ENCODE data around the gene PIM2.

PIM2 gene

GRCh38 chrX:48910926-48911411, 7.9 kb downstream of the PIM2 start:
- Histone ChIP-seq H3K36me3 (replicated peaks; ENCODE audit: insufficient read depth, low read length) (0 out of 2 replicates have a peak, but pooled peaks cover 16% of the 10 kb centered on the region), H2AFZ (ENCODE audit: low read length) (no peak overlapping the region), H4K20me1 (ENCODE audit: insufficient read depth, low read length) (peaks cover 20% of the 10 kb centered on the region; the same call in 1 of the 2 replicates), H3K4me1 (ENCODE audit: low read length) (0 out of 2 replicates have a peak, but pooled peaks cover 3% of the 10 kb centered on the region), H3K9ac (ENCODE audit: low read length) (peak overlapping the region; percentile 99; the same call in 1 of the 2 replicates), H3F3A (ENCODE audit: insufficient read depth, low read length) (peaks cover 50% of the 10 kb centered on the region), H3K9me2 (replicated peaks; ENCODE audit: insufficient read depth, low read length) (no peaks in the 10 kb centered on the region), H3K9me3 (replicated peaks; ENCODE audit: insufficient read depth, low read length) (no peaks in the 10 kb centered on the region), H3K27me3 (replicated peaks; ENCODE audit: insufficient read depth, low read length) (no peaks in the 10 kb centered on the region), H3K27ac (ENCODE audit: low read length) (peak overlapping the region; percentile 98), H3K4me3 (ENCODE audit: low read length) (peak overlapping the region; percentile 53), H3K4me2 (ENCODE audit: low read depth, low read length) (peak overlapping the region; percentile 41; the same call in 1 of the 2 replicates), H3K79me2 (ENCODE audit: low read length) (peaks cover 25% of the 10 kb centered on the region)
- no peak for DNase-seq
- no peak for TF ChIP-seq CTCF (IDR thresholded peaks at IDR 0.05; ENCODE audit: low read length)

- Histone ChIP-seq H3K4me2 (ENCODE audit: low read depth, low read length) (no peak overlapping the region), H3K4me3 (ENCODE audit: low read length) (no peak overlapping the region), H3K9me2 (replicated peaks; ENCODE audit: insufficient read depth, low read length) (no peaks in the 10 kb centered on the region), H3K9ac (ENCODE audit: low read length) (no peak overlapping the region), H3K36me3 (replicated peaks; ENCODE audit: insufficient read depth, low read length) (0 out of 2 replicates have a peak, but pooled peaks cover 8% of the 10 kb centered on the region), H3K27ac (ENCODE audit: low read length) (no peak overlapping the region), H3K79me2 (ENCODE audit: low read length) (peaks cover 14% of the 10 kb centered on the region), H3K4me1 (ENCODE audit: low read length) (0 out of 2 replicates have a peak, but pooled peaks cover 3% of the 10 kb centered on the region), H2AFZ (ENCODE audit: low read length) (no peak overlapping the region), H4K20me1 (ENCODE audit: insufficient read depth, low read length) (peaks cover 8% of the 10 kb centered on the region; the same call in 1 of the 2 replicates), H3K27me3 (replicated peaks; ENCODE audit: insufficient read depth, low read length) (no peaks in the 10 kb centered on the region), H3F3A (ENCODE audit: insufficient read depth, low read length) (peaks cover 38% of the 10 kb centered on the region), H3K9me3 (replicated peaks; ENCODE audit: insufficient read depth, low read length) (no peaks in the 10 kb centered on the region)
- no peak for DNase-seq
- no peak for TF ChIP-seq CTCF (IDR thresholded peaks at IDR 0.05; ENCODE audit: low read length)
- TF ChIP-seq EZH2phosphoT487 (IDR thresholded peaks at IDR 0.05; ENCODE audit: low read length), result no peak
- TF ChIP-seq EZH2 (optimal IDR thresholded peaks at IDR 0.05; ENCODE audit: low read depth, low read length), result no peak
Observed at GRCh38 chrX:48909703-48910294, 9.0 kb downstream of the PIM2 start.

GRCh38 chrX:48908600-48908999, 10.2 kb downstream of the PIM2 start:
- no peaks in the 10 kb centered on the region for H3K9me2 ChIP-seq (replicated peaks; ENCODE audit: insufficient read depth, low read length)
- H3K36me3 ChIP-seq (replicated peaks; ENCODE audit: insufficient read depth, low read length), result 0 out of 2 replicates have a peak, but pooled peaks cover 2% of the 10 kb centered on the region
- no peak overlapping the region for H3K4me2 ChIP-seq (ENCODE audit: low read depth, low read length)
- H3K4me1 ChIP-seq (ENCODE audit: low read length), result no peaks in the 10 kb centered on the region
- no peak overlapping the region for H3K27ac ChIP-seq (ENCODE audit: low read length)
- no peak overlapping the region for H3K4me3 ChIP-seq (ENCODE audit: low read length)
- no peak for DNase-seq
- H4K20me1 ChIP-seq (ENCODE audit: insufficient read depth, low read length), result no peaks in the 10 kb centered on the region
- H3K79me2 ChIP-seq (ENCODE audit: low read length), result peaks cover 2% of the 10 kb centered on the region
- no peaks in the 10 kb centered on the region for H3K27me3 ChIP-seq (replicated peaks; ENCODE audit: insufficient read depth, low read length)
- no peak overlapping the region for H2AFZ ChIP-seq (ENCODE audit: low read length)
- peaks cover 26% of the 10 kb centered on the region for H3F3A ChIP-seq (ENCODE audit: insufficient read depth, low read length)
- no peaks in the 10 kb centered on the region for H3K9me3 ChIP-seq (replicated peaks; ENCODE audit: insufficient read depth, low read length)
- TF ChIP-seq EZH2phosphoT487 (IDR thresholded peaks at IDR 0.05; ENCODE audit: low read length), result no peak
- no peak overlapping the region for H3K9ac ChIP-seq (ENCODE audit: low read length)

All from MM.1S (cell line).